GM12891 (cell line): Measurements from ENCODE around the gene PSMD9.
"Not testable (repeated sequence)": the region's sequence is repeated elsewhere in the genome, so short reads cannot be mapped to it uniquely, and the experiment has no call there.

Source experiments
- POLR2A ChIP-seq: IDR thresholded peaks from 2 replicates; pipeline ENCODE4 v1.6.1; 2011; ENCODE audit warnings: low read depth, low read length, control low read depth
- SPI1 ChIP-seq: IDR thresholded peaks from 2 replicates; pipeline ENCODE4 v1.6.1; 2011; ENCODE audit warnings: low read depth, low read length, control low read depth
- TAF1 ChIP-seq: IDR thresholded peaks from 2 replicates; pipeline ENCODE4 v1.6.1; 2011; ENCODE audit warnings: low read depth, low read length, control low read depth

DNA sequence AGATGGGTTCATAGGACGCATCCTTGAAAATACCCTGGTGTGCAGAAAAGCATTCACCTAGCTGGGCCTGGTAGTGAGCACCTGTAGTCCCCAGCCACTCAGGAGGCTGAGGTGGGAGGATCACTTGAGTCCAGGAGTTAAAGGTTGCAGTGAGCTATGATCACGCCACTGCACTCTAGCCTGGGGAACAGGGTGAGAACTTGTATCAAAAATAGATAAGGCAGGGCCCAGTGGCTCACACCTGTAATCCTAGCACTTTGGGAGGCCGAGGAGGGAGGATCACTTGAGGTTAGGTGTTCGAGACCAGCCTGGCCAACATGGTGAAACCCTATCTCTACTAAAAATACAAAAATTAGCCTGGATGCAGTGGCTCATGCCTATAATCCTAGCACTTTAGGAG is 27.9 kb upstream of the PSMD9 start:
- not testable (repeated sequence) for TF ChIP-seq POLR2A, SPI1, TAF1
